ENCODE results near the gene ITK.

ITK gene

GRCh38 chr5:157219491-157220271 is 39.0 kb downstream of the ITK start:
- H3K4me3 ChIP-seq (ENCODE audit: low read depth, low read length) = no peak overlapping the region
- TF ChIP-seq CTCF (IDR thresholded peaks at IDR 0.05; ENCODE audit: low read depth, low read length) = no peak

GRCh38 chr5:157221959-157222358 is 41.3 kb downstream of the ITK start:
- H3K4me3 ChIP-seq (ENCODE audit: low read depth, low read length) = no peak overlapping the region
- no peak for TF ChIP-seq CTCF (IDR thresholded peaks at IDR 0.05; ENCODE audit: low read depth, low read length)

GRCh38 chr5:157222506-157223230 is 42.0 kb downstream of the ITK start:
- no peak for TF ChIP-seq CTCF (IDR thresholded peaks at IDR 0.05; ENCODE audit: low read depth, low read length)
- no peak overlapping the region for H3K4me3 ChIP-seq (ENCODE audit: low read depth, low read length)

GRCh38 chr5:157225469-157226422 is 45.1 kb downstream of the ITK start:
- TF ChIP-seq CTCF (IDR thresholded peaks at IDR 0.05; ENCODE audit: low read depth, low read length) = no peak
- H3K4me3 ChIP-seq (ENCODE audit: low read depth, low read length) = no peak overlapping the region

GRCh38 chr5:157230610-157231009 is 50.0 kb downstream of the ITK start:
- no peak overlapping the region for H3K4me3 ChIP-seq (ENCODE audit: low read depth, low read length)
- TF ChIP-seq CTCF (IDR thresholded peaks at IDR 0.05; ENCODE audit: low read depth, low read length) = no peak

GRCh38 chr5:157232706-157233105 is 52.1 kb downstream of the ITK start:
- TF ChIP-seq CTCF (IDR thresholded peaks at IDR 0.05; ENCODE audit: low read depth, low read length) = no peak
- no peak overlapping the region for H3K4me3 ChIP-seq (ENCODE audit: low read depth, low read length)
